HG03025 (cell line): ENCODE results near the gene ALPL.

ENCODE experiments used
- ATAC-seq: cut with Tn5 transposase; IDR thresholded peaks from one replicate; pipeline ENCODE4 v1.9.1; 2021; ENCODE audit warnings: mild to moderate bottlenecking, moderate library complexity; ENCODE audit not compliant: unreplicated experiment, low FRiP score

The ALPL gene

DNA sequence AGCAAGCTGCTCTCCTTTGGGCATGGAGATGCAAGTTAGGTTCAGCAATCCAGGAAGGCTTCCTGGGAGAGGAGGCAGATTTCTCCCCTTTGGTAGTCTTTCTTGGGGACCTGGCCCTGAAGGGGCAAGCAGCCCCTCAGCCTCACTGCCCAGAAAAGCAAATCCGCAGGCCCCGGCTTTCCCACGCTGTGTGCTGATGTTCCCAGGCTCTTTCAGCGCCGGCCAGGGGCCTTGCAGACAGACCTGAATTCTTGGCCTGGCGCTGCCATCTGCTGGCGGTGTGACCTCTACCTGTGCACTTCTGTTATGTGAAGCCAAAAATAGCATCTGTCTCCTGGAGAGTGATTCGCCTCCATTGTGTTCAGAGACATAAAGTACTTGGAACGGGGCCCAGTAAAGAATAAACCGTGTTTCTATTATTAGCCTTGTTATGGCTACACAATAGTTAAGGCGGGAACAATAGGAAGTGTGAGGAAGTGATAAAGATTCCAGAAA is 64.8 kb downstream of the ALPL start:
- no peak for ATAC-seq

DNA sequence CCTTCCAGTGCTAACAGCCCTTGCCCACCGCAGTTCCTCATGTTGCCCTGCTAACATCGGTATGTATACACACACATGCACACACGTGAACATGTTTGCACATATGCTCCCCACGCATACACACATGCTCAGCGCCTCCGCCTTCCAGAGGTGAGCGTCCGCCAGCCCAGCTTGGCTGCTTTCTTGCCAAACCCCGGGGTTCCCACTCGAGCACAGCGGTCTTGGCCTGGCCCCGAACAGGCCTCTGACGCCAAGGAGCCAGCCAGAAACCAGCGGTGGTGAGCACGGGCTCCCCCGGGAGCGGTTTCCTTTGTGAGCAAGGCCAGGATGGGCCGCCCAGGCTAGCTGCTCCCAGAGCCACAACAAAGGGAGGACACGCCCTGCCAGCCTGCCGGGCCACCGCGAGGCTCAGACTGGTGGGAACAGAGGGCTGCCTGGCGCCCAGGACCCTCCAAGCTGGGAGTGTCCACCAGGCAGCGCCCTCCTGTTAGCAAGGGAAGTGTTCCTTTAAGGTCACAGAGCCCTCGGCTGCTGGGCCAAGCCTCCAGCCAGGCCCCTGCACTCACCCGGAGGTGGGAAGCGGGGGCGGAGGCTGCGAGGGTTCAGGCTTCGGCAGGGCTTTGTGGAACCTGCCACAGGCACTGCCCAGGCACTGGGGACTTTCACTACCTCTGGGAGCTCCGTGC is 65.4 kb downstream of the ALPL start:
- ATAC-seq: no peak

DNA sequence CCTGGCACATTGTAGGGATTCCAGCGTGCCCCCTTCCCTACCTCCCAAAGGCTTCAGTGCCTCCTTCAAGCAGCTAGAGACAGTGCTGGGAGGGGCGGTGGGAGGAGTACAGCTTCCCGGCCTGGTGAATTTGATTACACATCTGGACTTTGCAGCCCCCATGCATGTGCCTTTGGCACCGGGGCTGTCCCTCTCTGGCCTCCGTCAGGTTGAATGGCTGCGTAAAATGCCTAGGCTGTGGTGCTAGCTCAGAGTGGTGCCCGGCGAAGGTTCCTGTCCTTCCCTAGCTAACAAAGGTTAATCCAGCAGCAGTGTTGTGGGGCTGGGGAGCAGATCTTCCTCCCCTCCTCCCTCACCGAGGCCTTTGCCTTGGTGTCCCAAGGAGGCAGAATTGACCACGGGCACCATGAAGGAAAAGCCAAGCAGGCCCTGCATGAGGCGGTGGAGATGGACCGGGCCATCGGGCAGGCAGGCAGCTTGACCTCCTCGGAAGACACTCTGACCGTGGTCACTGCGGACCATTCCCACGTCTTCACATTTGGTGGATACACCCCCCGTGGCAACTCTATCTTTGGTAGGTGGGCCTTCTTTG is 66.2 kb downstream of the ALPL start:
- ATAC-seq: no peak

DNA sequence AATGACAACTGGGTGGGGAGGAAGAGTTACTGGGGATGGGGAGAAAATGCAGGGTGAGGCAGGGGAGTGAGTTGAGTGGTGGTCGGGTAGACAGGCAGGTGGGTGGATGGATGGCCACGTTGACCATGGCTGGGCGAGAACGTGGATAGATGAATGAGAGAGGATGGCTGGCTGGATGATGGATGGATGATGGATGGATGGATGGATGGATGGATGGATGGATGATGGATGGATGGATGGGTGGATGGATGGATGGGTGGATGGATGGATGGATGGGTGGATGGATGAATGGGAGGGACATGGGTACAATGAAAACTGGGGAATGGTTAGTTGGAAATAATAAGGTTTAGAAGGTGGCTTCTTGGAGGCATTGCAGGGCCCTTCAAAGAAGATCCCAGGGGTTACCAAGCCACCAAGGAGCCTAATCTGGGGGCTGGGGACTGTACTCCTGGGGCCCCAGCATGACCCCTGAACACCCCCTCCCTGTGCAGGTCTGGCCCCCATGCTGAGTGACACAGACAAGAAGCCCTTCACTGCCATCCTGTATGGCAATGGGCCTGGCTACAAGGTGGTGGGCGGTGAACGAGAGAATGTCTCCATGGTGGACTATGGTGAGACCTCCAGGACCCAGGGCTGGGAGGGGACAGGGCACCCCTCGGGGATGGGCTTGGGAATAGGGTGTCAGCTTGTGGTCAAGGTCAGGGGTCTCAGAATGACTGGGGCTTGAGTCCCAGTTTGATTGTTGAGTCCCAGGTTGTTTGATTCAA is 67.0 kb downstream of the ALPL start:
- no peak for ATAC-seq

DNA sequence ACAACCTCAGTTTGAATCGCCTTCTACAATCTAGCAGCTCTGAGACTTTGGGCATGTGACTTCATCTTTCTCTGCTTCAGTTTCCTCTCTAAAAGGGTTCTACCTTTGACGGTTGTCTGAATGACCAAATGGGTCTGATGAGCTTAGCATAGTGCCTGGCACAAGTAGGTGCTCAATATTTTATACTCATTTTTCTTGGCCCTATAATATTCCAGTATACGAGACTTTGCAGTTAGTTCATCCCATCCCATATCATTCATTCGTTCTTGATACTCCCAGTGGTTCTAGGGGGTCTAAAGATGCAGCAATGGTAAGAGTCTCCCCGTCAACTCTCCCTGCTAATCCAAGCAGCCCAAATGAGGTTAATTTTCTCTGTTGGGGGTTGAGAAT is 67.6 kb downstream of the ALPL start:
- ATAC-seq: no peak

DNA sequence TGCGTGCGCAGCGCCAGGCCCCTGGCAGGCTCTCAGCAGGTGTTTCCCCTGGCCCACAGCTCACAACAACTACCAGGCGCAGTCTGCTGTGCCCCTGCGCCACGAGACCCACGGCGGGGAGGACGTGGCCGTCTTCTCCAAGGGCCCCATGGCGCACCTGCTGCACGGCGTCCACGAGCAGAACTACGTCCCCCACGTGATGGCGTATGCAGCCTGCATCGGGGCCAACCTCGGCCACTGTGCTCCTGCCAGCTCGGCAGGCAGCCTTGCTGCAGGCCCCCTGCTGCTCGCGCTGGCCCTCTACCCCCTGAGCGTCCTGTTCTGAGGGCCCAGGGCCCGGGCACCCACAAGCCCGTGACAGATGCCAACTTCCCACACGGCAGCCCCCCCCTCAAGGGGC is 68.1 kb downstream of the ALPL start:
- ATAC-seq: no peak

DNA sequence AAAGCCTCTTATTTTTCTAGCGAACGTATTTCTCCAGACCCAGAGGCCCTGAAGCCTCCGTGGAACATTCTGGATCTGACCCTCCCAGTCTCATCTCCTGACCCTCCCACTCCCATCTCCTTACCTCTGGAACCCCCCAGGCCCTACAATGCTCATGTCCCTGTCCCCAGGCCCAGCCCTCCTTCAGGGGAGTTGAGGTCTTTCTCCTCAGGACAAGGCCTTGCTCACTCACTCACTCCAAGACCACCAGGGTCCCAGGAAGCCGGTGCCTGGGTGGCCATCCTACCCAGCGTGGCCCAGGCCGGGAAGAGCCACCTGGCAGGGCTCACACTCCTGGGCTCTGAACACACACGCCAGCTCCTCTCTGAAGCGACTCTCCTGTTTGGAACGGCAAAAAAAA is 68.7 kb downstream of the ALPL start:
- no peak for ATAC-seq

DNA sequence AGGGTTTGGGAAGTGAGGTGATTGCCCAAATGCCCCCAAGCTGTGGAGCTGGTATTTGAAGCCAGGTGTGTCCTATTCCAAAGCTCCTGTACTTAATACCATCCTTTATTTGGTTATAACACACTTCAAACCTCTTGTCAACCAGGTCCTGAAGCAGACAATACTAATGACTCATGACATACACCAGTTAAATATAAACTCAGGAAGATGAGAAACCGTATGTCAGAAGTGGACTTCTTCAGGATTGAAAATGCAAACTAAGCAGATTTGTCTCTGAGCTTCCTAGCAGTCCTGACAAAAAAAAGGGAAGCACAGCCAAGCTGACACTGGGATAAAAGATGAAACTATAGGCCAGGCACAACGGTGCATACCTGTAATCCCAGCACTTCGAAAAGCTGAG is 70.6 kb downstream of the ALPL start:
- no peak for ATAC-seq

DNA sequence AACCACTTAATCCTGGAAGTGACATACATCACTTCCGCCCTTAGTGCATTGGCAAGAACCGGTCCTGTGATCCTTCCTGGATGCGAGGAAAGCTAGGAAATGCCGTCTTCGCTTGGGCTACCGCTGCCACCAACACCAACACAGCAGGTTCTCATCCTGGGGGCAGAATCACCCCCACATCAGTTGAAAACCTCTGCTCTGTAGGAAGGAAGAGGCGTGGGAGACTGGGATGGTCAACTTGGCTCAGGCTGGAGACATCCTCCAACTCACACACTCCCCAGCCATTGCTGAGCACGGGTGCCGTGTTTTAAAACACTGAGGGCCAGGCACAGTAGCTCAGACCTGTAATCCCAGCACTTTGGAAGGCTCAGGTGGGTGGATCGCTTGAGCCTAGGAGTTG is 74.9 kb downstream of the ALPL start:
- no peak for ATAC-seq

DNA sequence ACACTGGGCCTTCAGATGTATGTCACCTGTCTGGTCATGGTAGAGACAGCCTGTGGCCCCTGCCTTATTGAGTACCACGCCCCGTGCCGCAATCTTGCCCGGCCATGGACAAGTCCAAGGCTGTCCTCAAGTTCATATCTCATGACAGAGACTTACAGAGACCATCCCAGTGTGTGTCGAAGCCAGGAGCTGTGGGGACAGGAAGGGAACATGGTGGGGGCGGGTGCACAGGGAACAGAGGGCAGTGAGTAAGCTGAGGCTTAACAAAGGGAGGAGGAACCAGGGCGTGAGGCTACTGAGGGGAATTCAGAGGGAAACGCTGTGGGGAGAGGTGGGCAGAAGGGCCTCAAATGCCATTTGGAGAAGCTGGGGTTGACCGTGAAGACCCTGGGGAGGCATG is 75.8 kb downstream of the ALPL start:
- no peak for ATAC-seq

DNA sequence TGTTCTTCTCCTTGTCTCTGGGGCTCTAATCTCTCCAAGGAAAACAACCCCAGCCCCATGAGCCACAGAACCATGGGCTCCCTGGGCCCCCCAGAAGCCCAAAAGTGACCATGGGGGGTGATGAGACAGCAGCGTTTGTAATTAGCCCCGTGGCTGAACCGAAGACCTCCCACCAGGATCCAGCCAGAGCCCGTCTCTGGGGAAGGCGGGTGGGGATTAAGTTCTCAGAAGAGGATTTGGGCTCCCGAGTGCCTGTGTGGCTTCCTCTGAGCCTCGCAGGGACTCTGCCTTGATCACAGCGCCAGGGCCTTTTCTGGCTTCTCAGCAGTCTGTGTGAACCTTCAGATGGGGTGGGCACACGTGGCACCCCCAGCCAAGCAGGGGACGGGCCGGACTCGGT is 77.0 kb downstream of the ALPL start:
- no peak for ATAC-seq

DNA sequence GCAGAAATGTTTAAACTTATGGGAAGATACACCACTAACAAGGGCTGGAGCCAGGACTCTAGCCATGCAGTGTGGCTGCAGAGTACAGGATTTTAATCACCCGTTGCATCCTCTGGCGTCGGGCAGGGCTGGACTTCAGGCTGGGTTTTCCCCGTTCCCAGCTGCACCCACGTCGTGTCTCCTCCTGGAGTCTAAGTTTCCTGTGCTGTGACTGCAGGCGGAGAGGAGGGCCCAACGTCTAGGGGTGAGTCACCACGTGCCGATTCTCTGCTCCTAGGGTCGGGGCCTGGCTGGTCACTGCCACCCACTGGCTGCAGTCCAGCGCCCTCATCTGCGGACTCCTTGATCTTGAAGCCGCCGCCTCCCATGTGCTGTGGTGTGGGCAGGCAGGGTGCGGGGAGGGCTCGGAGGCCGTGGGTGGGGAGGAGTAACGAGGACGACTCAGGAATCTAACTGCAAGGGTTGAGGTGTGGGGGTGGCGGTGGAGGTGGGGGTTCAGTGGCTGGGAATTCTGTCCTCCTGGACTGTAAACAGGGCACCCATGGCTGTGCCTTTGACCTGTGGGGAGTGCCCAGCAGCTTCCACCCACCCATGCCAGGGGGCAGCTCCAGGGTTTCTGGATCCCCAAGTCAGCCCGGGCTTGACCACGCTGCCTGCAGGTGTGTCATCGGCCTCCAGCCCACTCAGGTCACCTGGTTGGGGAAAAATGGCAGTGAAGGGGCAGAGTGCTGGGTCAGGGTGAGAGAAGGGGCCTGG is 77.8 kb downstream of the ALPL start:
- ATAC-seq: no peak

DNA sequence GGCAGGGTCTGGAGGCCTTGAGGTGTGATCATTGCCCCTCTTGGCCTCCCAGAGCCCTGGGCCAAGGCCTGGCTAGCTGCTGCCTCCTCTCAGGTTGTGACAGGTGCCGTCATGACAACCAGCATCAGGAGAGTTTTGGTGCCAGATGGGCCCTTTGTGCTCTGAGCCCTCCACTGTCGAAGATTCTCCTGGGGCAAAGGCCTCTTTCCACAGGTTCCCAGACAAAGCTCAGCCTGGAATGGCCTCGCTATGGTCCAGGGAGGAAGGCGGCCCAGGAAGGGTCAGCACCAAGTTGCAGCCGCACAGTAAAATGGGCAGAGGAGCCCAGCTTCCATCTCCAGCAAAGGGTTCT is 78.4 kb downstream of the ALPL start:
- ATAC-seq: no peak

DNA sequence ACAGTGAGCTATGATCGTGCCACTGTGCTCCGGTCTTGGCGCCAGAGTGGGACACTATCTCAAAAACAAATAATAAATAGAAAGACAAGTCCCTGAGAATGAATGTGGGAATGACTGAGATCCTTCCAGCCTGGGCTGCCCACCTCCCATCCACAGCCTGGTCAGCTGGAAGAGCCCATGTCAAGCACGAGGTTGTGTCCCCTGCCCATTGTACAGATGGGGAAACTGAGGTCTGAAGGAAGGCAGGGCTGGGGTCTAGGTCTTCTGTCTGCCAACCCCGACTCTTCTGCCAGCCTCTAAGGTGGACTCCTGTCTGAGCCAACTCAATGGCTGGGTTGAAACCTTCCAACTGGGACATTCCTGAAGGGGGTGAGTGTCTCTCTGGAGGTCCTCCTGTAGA is 80.4 kb downstream of the ALPL start:
- no peak for ATAC-seq

DNA sequence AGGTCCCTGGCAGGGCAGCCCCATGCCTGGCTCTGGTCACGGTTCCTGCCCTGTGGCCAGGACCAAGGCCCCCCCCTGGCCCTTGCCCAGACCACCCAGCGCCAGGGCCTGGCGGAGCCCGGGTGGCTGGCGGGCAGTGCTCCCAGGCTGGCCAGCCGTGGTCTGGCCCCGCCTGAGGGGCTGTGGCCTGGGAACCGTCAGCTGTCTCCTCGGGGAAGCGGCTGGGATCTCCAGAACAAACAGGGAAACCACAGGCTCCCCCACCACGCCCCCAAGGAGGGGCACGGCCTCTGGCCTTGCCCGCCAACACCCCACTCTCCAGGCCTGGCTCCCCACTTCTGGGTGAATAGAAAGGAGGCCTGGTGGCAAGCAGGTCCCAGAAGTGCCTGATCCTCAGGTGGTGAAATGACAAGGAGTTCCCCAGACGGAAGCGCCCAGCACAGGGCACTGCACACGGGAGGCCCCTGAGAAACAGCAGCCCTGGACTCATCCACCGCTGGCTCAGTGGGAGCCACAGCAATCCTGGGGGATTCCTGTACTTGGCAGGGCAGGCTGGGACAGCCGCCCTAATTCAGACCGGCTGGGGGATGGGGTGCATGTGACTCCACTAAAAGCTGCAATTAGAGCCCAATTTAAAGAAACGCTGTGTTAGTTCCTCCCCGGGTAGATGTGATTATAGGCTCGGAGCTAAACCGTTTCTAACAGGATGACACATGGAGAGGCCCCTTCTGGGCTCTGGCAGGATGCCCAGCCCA is 81.1 kb downstream of the ALPL start:
- ATAC-seq: no peak

DNA sequence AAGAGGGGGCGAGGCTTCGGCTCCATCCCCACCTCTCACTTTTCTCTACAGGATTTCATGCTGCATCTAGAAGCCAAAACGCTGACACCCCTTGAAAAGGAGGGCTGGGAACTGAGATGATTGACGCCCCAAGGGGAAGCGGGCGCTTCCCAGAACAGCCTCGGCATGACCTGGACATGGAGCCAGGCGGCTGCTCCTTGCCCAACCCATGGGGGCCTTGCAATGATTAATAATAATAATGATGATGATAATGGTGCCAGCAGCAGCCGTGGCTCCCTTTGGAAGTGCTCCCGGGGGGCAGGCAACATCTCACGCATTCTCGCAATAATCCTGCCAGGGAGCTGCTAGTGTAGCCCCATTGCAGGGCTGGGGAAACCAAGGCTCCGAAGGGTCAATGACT is 81.7 kb downstream of the ALPL start:
- no peak for ATAC-seq

DNA sequence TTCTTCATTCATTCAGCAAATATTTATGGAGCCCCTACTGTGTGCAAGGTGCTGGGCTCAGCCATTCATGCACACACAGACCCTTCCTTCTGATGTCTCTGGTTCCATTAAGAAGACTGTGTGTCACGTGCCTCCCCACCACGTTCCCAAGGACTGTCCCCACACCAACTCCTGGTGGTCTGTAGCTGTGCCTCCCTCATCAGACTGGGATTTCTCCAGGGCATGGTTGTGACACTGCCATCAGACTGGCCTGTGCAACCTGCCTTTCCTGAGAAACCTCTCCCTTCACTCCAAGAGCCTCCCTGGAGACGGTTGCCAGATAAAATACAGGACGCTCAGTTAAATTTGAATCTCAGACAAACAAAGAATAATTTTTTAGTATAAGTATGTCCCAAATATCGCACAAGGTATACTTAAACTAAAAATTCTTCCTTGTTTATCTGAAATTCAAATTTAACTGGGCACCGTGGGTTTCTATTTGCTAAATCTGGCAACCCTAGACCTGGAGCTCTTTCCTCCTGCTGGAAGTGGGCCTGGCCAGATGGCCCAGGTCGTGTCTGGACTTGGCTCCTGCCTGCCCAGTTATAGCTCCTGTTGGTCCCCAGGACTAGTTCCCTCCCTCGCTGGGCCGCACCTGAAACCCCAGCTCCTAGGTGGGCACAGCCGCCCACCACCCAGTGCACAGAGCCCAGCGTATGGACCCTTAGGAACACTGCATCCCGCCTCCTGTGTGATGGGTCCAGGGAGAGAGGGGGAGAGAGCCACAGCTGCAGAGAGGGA is 83.1 kb downstream of the ALPL start:
- ATAC-seq: no peak

DNA sequence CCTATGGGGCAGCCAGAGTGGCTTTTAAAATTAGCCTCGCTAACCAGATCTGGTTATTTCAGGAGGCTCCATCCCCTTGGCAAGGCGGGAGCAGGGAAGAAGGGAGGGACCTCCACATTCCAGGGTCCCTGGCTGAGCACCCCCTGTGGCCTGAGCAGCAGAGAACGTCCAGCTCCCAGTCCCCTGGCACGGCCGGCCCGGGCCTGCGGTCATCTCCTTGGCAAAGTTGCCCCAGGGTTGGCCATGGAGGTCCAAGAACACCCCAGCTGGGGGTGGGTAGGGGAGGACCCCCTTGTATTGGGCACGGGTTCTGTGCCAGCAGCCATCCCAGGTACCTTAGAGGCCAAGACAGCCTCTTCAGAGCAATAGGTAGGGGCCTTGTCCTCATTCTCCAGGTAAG is 84.0 kb downstream of the ALPL start:
- no peak for ATAC-seq

DNA sequence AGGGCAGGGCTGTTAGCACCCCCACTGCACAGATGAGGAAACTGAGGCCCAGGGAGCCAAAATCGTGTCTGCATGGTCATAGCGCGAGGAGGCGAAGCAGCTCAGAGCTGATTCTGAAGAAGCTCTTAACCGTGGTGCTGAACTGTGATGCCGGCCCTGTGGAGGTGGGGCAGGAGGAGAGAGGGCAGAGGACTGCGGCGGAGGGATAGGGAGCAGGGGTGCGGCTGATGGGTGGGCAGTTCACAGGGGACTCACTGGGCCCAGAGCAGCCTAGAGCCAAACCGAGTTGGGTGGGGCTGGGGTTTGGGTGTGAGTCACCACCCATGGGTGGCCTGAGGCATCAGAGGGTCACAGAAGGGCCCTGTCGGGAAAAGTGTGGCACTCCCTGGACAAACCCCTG is 85.3 kb downstream of the ALPL start:
- no peak for ATAC-seq
